Measurements from ENCODE around the gene CPAMD8. TPM values are rescaled to one million over a fixed set of nuclear protein-coding genes. Genes with fewer than 3 reads are reported as not detected.
A peak's percentile ranks its signal among the peaks of the same experiment; 100 is the strongest.
"Not testable (repeated sequence)": the region's sequence is repeated elsewhere in the genome, so short reads cannot be mapped to it uniquely, and the experiment has no call there.

The CPAMD8 gene
- total RNA-seq, 1 donor: 0.36 TPM

DNA sequence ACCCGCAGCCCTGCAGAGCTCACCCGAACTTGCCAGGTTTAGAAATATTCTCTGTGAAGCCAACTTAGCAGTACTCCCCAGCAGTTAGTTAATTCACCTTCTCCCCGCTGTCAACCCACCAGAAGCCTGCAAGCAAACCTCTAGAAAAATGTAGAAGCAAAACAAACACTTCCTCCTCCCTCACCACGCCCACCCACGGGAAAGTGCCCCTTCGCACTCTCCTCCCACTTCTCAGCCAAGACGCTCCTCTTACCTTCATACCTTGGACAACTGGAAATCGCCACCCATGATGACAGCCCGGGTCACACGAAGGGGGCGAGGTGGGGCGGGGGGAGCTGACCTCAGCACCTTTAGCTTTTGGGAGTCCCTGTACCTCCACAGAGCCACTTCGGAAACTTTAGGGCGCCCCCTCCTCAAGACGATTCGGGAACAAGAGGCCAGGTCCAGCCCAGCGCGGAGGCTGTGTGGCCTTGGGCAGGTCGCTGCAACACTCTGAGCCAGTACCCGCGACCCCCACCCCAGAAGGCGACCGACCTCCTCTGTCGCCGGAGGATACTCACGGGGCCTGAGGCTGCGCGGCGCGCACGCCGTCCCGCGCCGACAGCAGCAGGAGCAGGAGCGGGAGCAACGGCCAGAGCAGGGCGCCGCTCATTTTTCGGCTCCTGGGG lies 485 bp downstream of the CPAMD8 start:
- TF ChIP-seq, protein P1, sequence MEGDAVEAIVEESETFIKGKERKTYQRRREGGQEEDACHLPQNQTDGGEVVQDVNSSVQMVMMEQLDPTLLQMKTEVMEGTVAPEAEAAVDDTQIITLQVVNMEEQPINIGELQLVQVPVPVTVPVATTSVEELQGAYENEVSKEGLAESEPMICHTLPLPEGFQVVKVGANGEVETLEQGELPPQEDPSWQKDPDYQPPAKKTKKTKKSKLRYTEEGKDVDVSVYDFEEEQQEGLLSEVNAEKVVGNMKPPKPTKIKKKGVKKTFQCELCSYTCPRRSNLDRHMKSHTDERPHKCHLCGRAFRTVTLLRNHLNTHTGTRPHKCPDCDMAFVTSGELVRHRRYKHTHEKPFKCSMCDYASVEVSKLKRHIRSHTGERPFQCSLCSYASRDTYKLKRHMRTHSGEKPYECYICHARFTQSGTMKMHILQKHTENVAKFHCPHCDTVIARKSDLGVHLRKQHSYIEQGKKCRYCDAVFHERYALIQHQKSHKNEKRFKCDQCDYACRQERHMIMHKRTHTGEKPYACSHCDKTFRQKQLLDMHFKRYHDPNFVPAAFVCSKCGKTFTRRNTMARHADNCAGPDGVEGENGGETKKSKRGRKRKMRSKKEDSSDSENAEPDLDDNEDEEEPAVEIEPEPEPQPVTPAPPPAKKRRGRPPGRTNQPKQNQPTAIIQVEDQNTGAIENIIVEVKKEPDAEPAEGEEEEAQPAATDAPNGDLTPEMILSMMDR (IDR thresholded peaks at IDR 0.05; ENCODE audit: extremely low read depth, low read depth, low read length): no peak
- H3K4me3 ChIP-seq (ENCODE audit: insufficient read depth, low read length): no peak overlapping the region
- peaks cover 5% of the 10 kb centered on the region for H3K9me3 ChIP-seq (ENCODE audit: low read depth, low read length)
- peak; percentile 85 for DNase-seq (ENCODE audit: insufficient read length, low spot score, missing footprints)
- H3K79me2 ChIP-seq (ENCODE audit: insufficient read depth, low read length): no peaks in the 10 kb centered on the region
- no peak overlapping the region for H3K4me2 ChIP-seq (ENCODE audit: insufficient read depth, low read length)
- peaks cover 10% of the 10 kb centered on the region for H3K4me1 ChIP-seq (ENCODE audit: insufficient read depth, low read length)
- no peaks in the 10 kb centered on the region for H4K20me1 ChIP-seq (ENCODE audit: insufficient read depth, low read length)
- H3K27me3 ChIP-seq (ENCODE audit: insufficient read depth, low read length): peaks cover 42% of the 10 kb centered on the region
- H3K36me3 ChIP-seq (ENCODE audit: insufficient read depth, low read length): no peaks in the 10 kb centered on the region
- no peak overlapping the region for H2AFZ ChIP-seq (ENCODE audit: low read length)
- no peak overlapping the region for H3K27ac ChIP-seq (ENCODE audit: low read depth, low read length)

DNA sequence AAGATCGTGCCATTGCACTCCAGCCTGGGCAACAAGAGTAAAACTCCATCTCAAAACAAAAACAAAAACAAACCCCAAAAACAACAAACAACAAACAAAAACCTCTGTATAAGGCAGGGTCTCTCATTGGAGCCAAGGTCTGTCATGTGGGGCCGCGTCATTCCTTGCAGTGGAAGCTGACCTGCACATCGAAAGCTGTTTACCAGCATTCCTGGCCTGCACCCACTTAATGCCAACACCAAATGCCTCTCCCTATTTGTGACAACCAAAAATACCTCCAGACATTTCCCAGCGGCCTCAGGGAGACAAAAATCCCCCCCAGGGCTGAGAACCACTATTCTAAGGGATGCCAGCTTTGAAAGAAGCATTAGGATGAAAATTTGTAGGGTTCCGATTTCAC lies 1.2 kb downstream of the CPAMD8 start:
- Histone ChIP-seq H2AFZ (ENCODE audit: low read length) (no peak overlapping the region), H3K36me3 (ENCODE audit: insufficient read depth, low read length) (no peaks in the 10 kb centered on the region), H3K4me2 (ENCODE audit: insufficient read depth, low read length) (no peak overlapping the region), H3K9me3 (ENCODE audit: low read depth, low read length) (peaks cover 5% of the 10 kb centered on the region), H3K79me2 (ENCODE audit: insufficient read depth, low read length) (no peaks in the 10 kb centered on the region), H4K20me1 (ENCODE audit: insufficient read depth, low read length) (no peaks in the 10 kb centered on the region), H3K4me3 (ENCODE audit: insufficient read depth, low read length) (no peak overlapping the region), H3K4me1 (ENCODE audit: insufficient read depth, low read length) (peaks cover 12% of the 10 kb centered on the region), H3K27ac (ENCODE audit: low read depth, low read length) (no peak overlapping the region), H3K27me3 (ENCODE audit: insufficient read depth, low read length) (peaks cover 38% of the 10 kb centered on the region)
- DNase-seq (ENCODE audit: insufficient read length, low spot score, missing footprints): peak; percentile 54
- TF ChIP-seq, protein P1 (IDR thresholded peaks at IDR 0.05; ENCODE audit: extremely low read depth, low read depth, low read length): no peak

DNA sequence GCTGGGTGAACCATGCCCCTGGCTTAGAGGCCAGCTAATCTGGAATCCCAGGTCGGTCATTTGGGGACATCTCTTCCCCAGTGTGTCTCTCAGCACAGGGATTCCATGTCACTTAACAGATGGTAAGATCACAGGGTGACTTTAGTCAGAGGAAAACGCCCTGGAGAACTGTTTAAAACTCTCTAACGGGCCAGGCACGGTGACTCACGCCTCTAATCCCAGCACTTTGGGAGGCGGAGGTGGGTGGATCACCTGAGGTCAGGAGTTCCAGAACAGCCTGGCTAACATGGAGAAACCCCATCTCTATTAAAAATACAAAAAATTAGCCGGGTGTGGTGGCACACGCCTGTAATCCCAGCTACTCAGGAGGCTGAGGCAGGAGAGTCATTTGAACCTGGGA lies 1.7 kb downstream of the CPAMD8 start:
- H3K36me3 ChIP-seq (ENCODE audit: insufficient read depth, low read length); H3K4me3 ChIP-seq (ENCODE audit: insufficient read depth, low read length); H4K20me1 ChIP-seq (ENCODE audit: insufficient read depth, low read length); H3K79me2 ChIP-seq (ENCODE audit: insufficient read depth, low read length); H3K27ac ChIP-seq (ENCODE audit: low read depth, low read length); H3K4me2 ChIP-seq (ENCODE audit: insufficient read depth, low read length); H3K9me3 ChIP-seq (ENCODE audit: low read depth, low read length); H2AFZ ChIP-seq (ENCODE audit: low read length): not testable (repeated sequence)
- Histone ChIP-seq H3K4me1 (ENCODE audit: insufficient read depth, low read length) (peaks cover 12% of the 10 kb centered on the region), H3K27me3 (ENCODE audit: insufficient read depth, low read length) (peaks cover 38% of the 10 kb centered on the region)
- DNase-seq (ENCODE audit: insufficient read length, low spot score, missing footprints): peak; percentile 61

DNA sequence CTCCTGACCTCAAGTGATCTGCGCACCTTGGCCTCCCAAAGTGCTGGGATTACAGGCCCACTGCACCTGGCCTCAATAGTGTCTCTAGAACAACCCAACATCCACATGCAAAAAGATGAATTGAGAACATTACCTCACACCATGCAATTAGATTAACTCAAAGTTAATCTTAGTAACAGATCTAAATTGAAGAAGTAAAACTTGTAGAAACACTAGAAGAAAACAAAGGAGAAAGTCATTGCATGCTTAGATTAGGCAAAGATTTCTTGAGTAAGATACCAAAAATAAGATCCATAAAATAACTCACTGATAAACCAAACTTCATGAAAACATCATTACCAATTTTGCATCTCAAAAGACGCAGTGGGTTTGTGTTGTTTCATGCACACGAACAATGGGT lies 2.8 kb downstream of the CPAMD8 start:
- peak; percentile 13 for DNase-seq (ENCODE audit: insufficient read length, low spot score, missing footprints)

More for the DNA sequence above, 2.8 kb downstream of the CPAMD8 start:
- no peaks in the 10 kb centered on the region for H3K36me3 ChIP-seq (ENCODE audit: insufficient read depth, low read length)
- TF ChIP-seq, protein P1 (IDR thresholded peaks at IDR 0.05; ENCODE audit: extremely low read depth, low read depth, low read length): no peak
- no peaks in the 10 kb centered on the region for H3K79me2 ChIP-seq (ENCODE audit: insufficient read depth, low read length)
- H3K4me1 ChIP-seq (ENCODE audit: insufficient read depth, low read length): peaks cover 12% of the 10 kb centered on the region
- H3K9me3 ChIP-seq (ENCODE audit: low read depth, low read length): peaks cover 5% of the 10 kb centered on the region
- no peak overlapping the region for H3K4me2 ChIP-seq (ENCODE audit: insufficient read depth, low read length)
- no peaks in the 10 kb centered on the region for H4K20me1 ChIP-seq (ENCODE audit: insufficient read depth, low read length)
- H2AFZ ChIP-seq (ENCODE audit: low read length): no peak overlapping the region
- H3K27ac ChIP-seq (ENCODE audit: low read depth, low read length): no peak overlapping the region
- peaks cover 38% of the 10 kb centered on the region for H3K27me3 ChIP-seq (ENCODE audit: insufficient read depth, low read length)
- H3K4me3 ChIP-seq (ENCODE audit: insufficient read depth, low read length): no peak overlapping the region
